GM19035 (cell line): Measurements from ENCODE around the gene KIDINS220.
"Not testable (repeated sequence)": the region's sequence is repeated elsewhere in the genome, so short reads cannot be mapped to it uniquely, and the experiment has no call there.

Source experiments
- ATAC-seq: cut with Tn5 transposase; IDR thresholded peaks from one replicate; pipeline ENCODE4 v1.9.1; 2021; ENCODE audit not compliant: unreplicated experiment

The KIDINS220 gene

GRCh38 chr2:8756716-8757115, 80.7 kb downstream of the KIDINS220 start:
- ATAC-seq, result no peak

- no peak for ATAC-seq
These were observed 81.2 kb downstream of the KIDINS220 start for GRCh38 chr2:8756230-8756629.

- ATAC-seq, result no peak
These were observed 83.2 kb downstream of the KIDINS220 start for GRCh38 chr2:8754106-8754776.

- ATAC-seq, result peak; percentile 48
These were observed 83.8 kb downstream of the KIDINS220 start for GRCh38 chr2:8753609-8754008.

- peak; percentile 77 for ATAC-seq
These were observed 85.0 kb downstream of the KIDINS220 start for GRCh38 chr2:8752385-8752784.

GRCh38 chr2:8750221-8750620, 87.2 kb downstream of the KIDINS220 start:
- ATAC-seq, result no peak

- ATAC-seq, result no peak
These were observed 94.2 kb downstream of the KIDINS220 start for GRCh38 chr2:8743261-8743660.

- no peak for ATAC-seq
These were observed 97.3 kb downstream of the KIDINS220 start for GRCh38 chr2:8740136-8740535.

GRCh38 chr2:8737571-8738175, 99.7 kb downstream of the KIDINS220 start:
- no peak for ATAC-seq

- no peak for ATAC-seq
These were observed 104.8 kb downstream of the KIDINS220 start for GRCh38 chr2:8732601-8733000.

- no peak for ATAC-seq
These were observed 107.5 kb downstream of the KIDINS220 start for GRCh38 chr2:8729939-8730338.

- not testable (repeated sequence) for ATAC-seq
These were observed 108.3 kb downstream of the KIDINS220 start for GRCh38 chr2:8729101-8729500.

GRCh38 chr2:8728305-8729015, 109.0 kb downstream of the KIDINS220 start:
- ATAC-seq, result no peak

GRCh38 chr2:8725838-8726237, 111.6 kb downstream of the KIDINS220 start:
- ATAC-seq, result no peak

GRCh38 chr2:8722986-8723385, 114.4 kb downstream of the KIDINS220 start:
- ATAC-seq, result no peak

GRCh38 chr2:8721410-8721809, 116.0 kb downstream of the KIDINS220 start:
- no peak for ATAC-seq

- no peak for ATAC-seq
These were observed 116.7 kb downstream of the KIDINS220 start for GRCh38 chr2:8720741-8721140.

GRCh38 chr2:8719528-8719927, 117.9 kb downstream of the KIDINS220 start:
- ATAC-seq, result no peak

- ATAC-seq, result no peak
These were observed 122.4 kb downstream of the KIDINS220 start for GRCh38 chr2:8714971-8715370.

GRCh38 chr2:8714283-8714682, 123.1 kb downstream of the KIDINS220 start:
- no peak for ATAC-seq

- ATAC-seq, result no peak
These were observed 126.5 kb downstream of the KIDINS220 start for GRCh38 chr2:8710951-8711350.

- ATAC-seq, result no peak
These were observed 127.8 kb downstream of the KIDINS220 start for GRCh38 chr2:8709611-8710010.
